Parathyroid adenoma (tissue), 2 donors: ENCODE data around the gene SLC35A5.
"Not testable (repeated sequence)": the region's sequence is repeated elsewhere in the genome, so short reads cannot be mapped to it uniquely, and the experiment has no call there.

Source experiments
- H2AFZ ChIP-seq: fragments of 300-600 bp; sonication (generic); one replicate; pipeline ENCODE4 v1.7.0; 2017; ENCODE audit warnings: antibody characterized with exemption, mild to moderate bottlenecking
- H3K27ac ChIP-seq: fragments of 300-600 bp; sonication (generic); one replicate; pipeline ENCODE4 v1.7.0; 2017
- H3K27me3 ChIP-seq: fragments of 300-600 bp; sonication (generic); one replicate; pipeline ENCODE4 v1.7.0; 2017; ENCODE audit warnings: low read length; ENCODE audit not compliant: control insufficient read depth, insufficient read depth
- H3K36me3 ChIP-seq: fragments of 300-600 bp; sonication (generic); one replicate; pipeline ENCODE4 v1.7.0; 2017; ENCODE audit warnings: low read length; ENCODE audit not compliant: control insufficient read depth, insufficient read depth
- H3K4me1 ChIP-seq: fragments of 300-600 bp; sonication (generic); one replicate; pipeline ENCODE4 v1.7.0; 2017; ENCODE audit warnings: control low read depth
- H3K4me2 ChIP-seq: fragments of 300-600 bp; sonication (generic); one replicate; pipeline ENCODE4 v1.7.0; 2017; ENCODE audit warnings: low read length
- H3K4me3 ChIP-seq: fragments of 300-600 bp; sonication (generic); one replicate; pipeline ENCODE4 v1.7.0; 2017; ENCODE audit warnings: low read depth, low read length
- H3K79me2 ChIP-seq: fragments of 300-600 bp; sonication (generic); one replicate; pipeline ENCODE4 v1.7.0; 2017; ENCODE audit warnings: control low read depth
- H3K9ac ChIP-seq: fragments of 300-600 bp; sonication (generic); one replicate; pipeline ENCODE4 v1.7.0; 2017; ENCODE audit warnings: mild to moderate bottlenecking
- H3K9me3 ChIP-seq: fragments of 300-600 bp; sonication (generic); one replicate; pipeline ENCODE4 v1.7.0; 2017; ENCODE audit warnings: low read length; ENCODE audit not compliant: control insufficient read depth
- TF ChIP-seq, protein P1 (sequence below): fragments of 300-600 bp; sonication (generic); IDR thresholded peaks from one replicate; pipeline ENCODE4 v1.7.0; 2017; ENCODE audit warnings: antibody characterized with exemption, mild to moderate bottlenecking
- donor health status: primary hyperparathyroidism.

Gene SLC35A5, protein sequence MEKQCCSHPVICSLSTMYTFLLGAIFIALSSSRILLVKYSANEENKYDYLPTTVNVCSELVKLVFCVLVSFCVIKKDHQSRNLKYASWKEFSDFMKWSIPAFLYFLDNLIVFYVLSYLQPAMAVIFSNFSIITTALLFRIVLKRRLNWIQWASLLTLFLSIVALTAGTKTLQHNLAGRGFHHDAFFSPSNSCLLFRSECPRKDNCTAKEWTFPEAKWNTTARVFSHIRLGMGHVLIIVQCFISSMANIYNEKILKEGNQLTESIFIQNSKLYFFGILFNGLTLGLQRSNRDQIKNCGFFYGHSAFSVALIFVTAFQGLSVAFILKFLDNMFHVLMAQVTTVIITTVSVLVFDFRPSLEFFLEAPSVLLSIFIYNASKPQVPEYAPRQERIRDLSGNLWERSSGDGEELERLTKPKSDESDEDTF

DNA sequence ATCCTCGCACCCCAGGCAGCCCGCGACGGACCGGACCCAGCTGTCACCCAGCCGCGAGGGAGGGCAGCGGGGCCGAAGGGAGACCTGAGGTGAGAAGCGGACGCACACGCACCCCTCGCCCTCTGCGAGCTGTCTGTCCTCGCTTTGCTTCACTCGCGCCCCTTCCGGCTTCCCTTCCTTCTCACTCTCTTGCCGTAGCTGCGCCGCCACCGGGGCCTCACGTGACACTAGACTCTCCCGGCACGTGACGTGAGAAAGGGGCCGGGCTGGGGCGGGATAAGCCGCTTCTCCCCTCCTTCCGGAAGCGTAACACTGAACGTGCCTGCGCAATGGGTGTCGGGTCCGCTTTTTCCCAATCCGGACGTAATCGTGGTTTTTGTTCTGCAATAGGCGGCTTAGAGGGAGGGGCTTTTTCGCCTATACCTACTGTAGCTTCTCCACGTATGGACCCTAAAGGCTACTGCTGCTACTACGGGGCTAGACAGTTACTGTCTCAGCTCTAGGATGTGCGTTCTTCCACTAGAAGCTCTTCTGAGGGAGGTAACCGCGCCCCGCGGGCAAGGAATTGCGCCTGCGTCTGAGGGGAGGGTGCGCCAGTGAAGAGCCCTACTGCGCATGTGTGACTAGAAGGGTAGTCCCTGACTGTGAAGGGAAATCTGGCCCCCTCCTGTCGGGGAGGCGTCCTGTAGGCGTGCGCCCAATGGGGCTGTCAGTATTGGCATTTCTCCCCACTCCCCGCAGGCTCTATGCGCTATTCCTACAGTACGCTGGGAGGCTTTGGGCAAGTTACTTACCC is at the start of gene SLC35A5, which contains the start of gene ATG3:
SLC35A5 (plus strand) TSS at position 312 of the 796 bp plus-strand sequence. CDS start 1,359 bp downstream, outside the sequence.
ATG3 (minus strand) TSS at position 229 of the 796 bp plus-strand sequence. CDS start 434 bp downstream, outside the sequence.
- TF ChIP-seq, protein P1, sequence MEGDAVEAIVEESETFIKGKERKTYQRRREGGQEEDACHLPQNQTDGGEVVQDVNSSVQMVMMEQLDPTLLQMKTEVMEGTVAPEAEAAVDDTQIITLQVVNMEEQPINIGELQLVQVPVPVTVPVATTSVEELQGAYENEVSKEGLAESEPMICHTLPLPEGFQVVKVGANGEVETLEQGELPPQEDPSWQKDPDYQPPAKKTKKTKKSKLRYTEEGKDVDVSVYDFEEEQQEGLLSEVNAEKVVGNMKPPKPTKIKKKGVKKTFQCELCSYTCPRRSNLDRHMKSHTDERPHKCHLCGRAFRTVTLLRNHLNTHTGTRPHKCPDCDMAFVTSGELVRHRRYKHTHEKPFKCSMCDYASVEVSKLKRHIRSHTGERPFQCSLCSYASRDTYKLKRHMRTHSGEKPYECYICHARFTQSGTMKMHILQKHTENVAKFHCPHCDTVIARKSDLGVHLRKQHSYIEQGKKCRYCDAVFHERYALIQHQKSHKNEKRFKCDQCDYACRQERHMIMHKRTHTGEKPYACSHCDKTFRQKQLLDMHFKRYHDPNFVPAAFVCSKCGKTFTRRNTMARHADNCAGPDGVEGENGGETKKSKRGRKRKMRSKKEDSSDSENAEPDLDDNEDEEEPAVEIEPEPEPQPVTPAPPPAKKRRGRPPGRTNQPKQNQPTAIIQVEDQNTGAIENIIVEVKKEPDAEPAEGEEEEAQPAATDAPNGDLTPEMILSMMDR = no peak

DNA sequence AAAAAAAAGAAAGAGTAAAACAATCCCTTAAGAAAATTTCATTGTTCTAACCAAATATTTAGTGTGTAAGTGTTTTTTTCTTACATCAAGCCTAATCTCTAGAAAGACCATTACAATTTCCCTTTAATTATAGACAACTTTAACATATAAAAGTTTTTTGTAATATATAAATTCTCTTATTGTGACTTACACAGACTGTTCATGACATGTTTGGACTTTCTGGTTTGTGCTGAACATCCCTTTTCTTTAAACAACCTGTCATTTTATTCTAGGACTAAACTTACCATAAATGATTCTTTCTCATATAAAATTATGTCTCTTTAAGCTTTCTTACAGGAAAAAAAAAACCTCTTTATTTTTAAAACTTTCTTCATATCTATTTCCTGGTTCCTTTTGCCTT is 49.5 kb upstream of the SLC35A5 start:
- no peak overlapping the region for H3K9ac ChIP-seq

More for the DNA sequence above, at the start of gene SLC35A5, which contains the start of gene ATG3:
- Histone ChIP-seq H3K4me2 (peak within 1 kb of the TSS; percentile 97), H3K9me3 (no peaks in the 10 kb centered on the region), H3K4me3 (peak within 1 kb of the TSS; percentile 98), H3K4me1 (peaks cover 7% of the 10 kb centered on the region), H2AFZ (peak within 1 kb of the TSS; percentile 97), H3K79me2 (peaks cover 23% of the 10 kb centered on the region), H3K9ac (peak within 1 kb of the TSS; percentile 34), H3K27me3 (no peaks in the 10 kb centered on the region), H3K27ac (peak within 1 kb of the TSS; percentile 91), H3K36me3 (no peaks in the 10 kb centered on the region)

DNA sequence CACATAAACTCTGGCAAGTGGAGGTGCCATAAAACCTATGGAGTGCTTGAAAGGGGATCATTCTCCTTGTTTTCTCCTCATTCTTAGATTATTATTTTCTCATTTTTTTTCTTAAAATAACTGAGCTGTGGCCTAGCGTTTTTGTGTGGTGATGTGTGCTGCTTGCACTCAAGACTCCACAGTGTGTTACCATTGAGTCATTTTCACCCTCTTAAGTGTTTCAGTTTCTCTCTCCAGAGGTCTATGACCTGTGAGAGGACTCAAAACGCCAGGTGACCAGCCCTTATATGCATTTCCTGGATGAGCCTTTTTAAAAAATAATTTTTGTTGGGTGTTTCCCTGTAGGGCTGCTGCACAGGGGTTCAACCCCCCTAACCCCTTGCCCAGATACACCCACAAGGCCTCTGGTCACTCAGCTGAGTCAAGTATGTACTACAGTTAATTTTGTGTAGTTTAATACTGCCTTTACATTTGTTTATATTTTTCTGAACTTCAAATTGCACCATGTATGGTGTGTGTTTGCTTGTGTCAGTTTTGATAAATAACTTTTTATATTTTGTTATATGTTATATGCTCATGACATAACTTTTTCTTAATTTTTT is 47.2 kb upstream of the SLC35A5 start:
- Histone ChIP-seq H3K4me3 (no peak overlapping the region), H3K79me2 (no peaks in the 10 kb centered on the region), H3K27ac (no peak overlapping the region), H3K27me3 (no peaks in the 10 kb centered on the region), H3K9me3 (no peaks in the 10 kb centered on the region), H3K9ac (no peak overlapping the region), H2AFZ (no peak overlapping the region), H3K4me1 (no peaks in the 10 kb centered on the region), H3K4me2 (no peak overlapping the region), H3K36me3 (no peaks in the 10 kb centered on the region)
- TF ChIP-seq, protein P1 = no peak

More for the DNA sequence above, 49.5 kb upstream of the SLC35A5 start:
- Histone ChIP-seq H3K4me2 (no peak overlapping the region), H3K79me2 (no peaks in the 10 kb centered on the region), H3K9me3 (no peaks in the 10 kb centered on the region), H3K4me1 (no peaks in the 10 kb centered on the region), H3K36me3 (no peaks in the 10 kb centered on the region), H3K27ac (no peak overlapping the region), H3K27me3 (no peaks in the 10 kb centered on the region), H3K4me3 (no peak overlapping the region), H2AFZ (no peak overlapping the region)
- TF ChIP-seq, protein P1 = no peak

DNA sequence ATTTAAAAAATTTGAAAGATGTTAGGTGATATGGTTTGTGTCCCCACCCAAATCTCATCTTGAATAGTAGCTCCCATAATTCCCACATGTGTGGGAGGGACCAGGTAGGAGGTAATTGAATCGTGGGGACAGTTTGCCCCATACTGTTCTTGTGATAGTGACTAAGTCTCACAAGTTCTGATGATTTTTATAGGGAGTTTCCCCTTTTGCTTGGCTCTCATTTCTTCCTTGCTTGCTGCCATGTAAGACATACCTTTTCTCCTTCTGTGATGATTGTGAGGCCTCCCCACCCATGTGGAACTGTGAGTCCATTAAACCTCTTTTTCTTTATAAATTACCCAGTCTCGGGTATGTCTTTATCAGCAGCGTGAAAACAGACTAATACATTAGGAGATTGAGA is 42.9 kb upstream of the SLC35A5 start:
- not testable (repeated sequence) for H3K27ac ChIP-seq, H3K4me1 ChIP-seq, H3K9me3 ChIP-seq, H3K4me3 ChIP-seq, H3K4me2 ChIP-seq, H3K36me3 ChIP-seq, H3K9ac ChIP-seq, H3K79me2 ChIP-seq, H2AFZ ChIP-seq, H3K27me3 ChIP-seq
